RPMI8226 (cell line): ENCODE data around the gene CSNK1G3.

ENCODE experiments used
- DNase-seq: peaks from one replicate; pipeline ENCODE4 v3.0.0-alpha.2; 2015

Gene CSNK1G3

DNA sequence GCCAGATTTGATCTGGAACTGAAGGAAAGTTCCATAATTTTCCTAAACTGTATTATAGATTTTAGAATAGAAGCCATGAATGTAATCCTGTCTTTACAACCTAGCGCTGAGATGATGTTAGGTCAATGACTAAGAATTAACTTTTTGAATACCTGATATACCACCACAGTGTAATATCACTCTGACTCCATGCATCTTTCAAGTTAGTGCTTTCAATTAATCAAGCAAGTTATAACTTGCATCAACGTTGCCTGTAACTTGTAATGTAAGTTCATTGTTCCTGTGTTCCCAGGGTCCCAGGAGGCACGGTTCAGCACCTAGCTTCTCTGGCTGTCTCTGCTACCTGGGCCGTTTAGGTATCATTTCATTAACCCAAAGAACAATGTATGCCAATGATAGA lies 139.3 kb downstream of the CSNK1G3 start:
- no peak for DNase-seq

DNA sequence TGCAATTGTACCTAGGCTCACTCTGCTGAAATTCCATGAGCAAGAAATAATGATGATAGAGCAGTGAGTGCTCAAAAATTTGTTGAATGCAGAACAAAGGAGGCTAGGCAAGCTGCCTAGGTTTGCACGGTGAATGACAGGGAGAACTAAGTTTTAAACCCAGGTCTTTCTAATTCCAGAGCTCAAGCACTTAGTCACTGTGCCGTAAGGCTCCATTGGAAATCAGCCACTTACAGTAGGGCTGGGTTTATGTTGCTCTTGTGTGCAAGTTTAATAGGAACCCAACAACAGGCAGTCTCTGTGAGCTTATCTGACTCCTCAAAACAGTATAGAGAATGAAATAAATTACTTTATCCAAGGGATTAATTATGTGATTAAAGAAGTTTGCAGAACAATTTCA lies 147.0 kb downstream of the CSNK1G3 start:
- DNase-seq, result no peak

DNA sequence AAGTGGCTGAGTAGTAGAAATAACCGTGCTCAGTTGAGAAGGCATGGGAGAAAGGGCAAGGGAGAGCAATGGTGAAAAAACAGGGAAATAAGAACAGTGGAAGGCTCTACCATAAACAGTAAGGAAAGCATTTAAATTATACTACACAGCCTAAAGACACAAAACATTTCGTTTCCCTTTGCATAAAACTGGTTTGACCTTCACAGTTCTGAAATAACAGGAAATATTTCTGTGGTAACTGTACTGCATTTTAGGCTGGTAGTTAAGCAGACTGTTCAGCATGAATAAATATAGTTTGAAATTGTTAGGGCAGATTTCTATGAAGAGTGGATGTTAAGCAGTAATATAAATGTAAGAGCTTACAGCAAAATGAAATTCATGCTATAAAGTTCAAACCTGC lies 147.5 kb downstream of the CSNK1G3 start:
- no peak for DNase-seq

DNA sequence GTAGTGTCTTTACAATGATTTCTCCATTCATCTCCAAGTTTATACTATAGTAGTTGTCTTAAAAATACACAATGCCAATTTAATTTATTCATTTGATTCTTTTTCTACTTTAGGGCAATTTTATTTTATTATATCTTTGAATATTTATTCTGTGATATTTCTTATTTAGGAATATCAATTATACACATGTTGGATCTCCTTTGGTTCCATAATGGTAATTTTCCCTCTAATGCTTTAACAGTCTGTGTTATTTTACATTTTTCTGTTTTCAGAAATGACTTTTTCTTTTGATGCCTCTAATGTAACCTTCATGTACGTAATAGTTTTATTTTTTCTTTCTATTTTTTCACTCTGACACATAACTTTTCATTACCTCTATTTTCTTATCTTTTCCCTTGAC lies 153.0 kb downstream of the CSNK1G3 start:
- DNase-seq, result no peak

DNA sequence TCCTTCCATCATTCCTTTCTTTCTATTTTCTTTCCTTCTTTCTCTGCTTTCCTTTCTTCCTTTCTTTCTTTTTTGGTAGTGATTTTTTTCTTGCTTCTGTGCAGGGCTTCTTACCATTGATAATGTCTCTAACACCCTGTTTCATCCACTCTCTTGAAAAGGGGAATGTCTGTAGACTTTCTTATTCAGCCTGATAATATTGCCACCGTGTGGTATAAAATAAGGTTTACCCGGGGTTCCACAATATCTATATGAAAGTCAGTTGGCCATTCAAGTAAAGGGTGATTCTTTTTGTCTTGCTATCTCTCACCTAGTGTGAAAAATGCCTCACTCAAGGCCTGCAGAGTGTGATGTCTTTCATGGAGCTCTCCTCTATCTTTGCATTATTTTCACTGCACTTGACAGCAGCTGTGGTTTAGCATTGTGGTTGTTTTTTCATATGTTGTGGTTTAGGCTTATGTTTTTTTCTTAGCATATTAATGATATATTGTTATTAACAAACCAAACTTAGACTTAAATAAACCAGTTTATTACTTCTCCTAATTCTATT lies 153.9 kb downstream of the CSNK1G3 start:
- DNase-seq, result no peak
